GM23338 (cell line): ENCODE results near the gene GCNT1. TPM values are rescaled to one million over a fixed set of nuclear protein-coding genes. Genes with fewer than 3 reads are reported as not detected.

Experiments
- ATAC-seq: fragments of 200-7000 bp; cut with Tn5 transposase; 3 replicates; pipeline ENCODE4 v1.9.1; 2020
- DNase-seq: peaks from one replicate; pipeline ENCODE4 v3.0.0-alpha.2; 2015; ENCODE audit warnings: low spot score
- H2AFZ ChIP-seq: fragments of 200-600 bp; sonication (generic); 2 replicates; pipeline ENCODE4 v1.8.0; 2016; ENCODE audit warnings: antibody characterized with exemption, mild to moderate bottlenecking, moderate library complexity
- H3F3A ChIP-seq: fragments of 200-600 bp; sonication (generic); replicated peaks from 2 replicates; pipeline ENCODE4 v1.8.0; 2017; ENCODE audit warnings: antibody characterized with exemption, mixed run types, low read depth
- H3K27ac ChIP-seq: fragments of 200-600 bp; sonication (generic); 2 replicates; pipeline ENCODE4 v1.6.1; 2016; ENCODE audit warnings: low read depth
- H3K27me3 ChIP-seq: fragments of 200-600 bp; sonication (generic); 2 replicates; pipeline ENCODE4 v1.8.0; 2016; ENCODE audit warnings: mild to moderate bottlenecking, mixed run types, moderate library complexity; ENCODE audit not compliant: insufficient read depth
- H3K36me3 ChIP-seq: fragments of 200-600 bp; sonication (generic); 2 replicates; pipeline ENCODE4 v1.8.0; 2016; ENCODE audit warnings: mild to moderate bottlenecking; ENCODE audit not compliant: insufficient read depth
- H3K4me1 ChIP-seq: fragments of 200-600 bp; sonication (generic); 2 replicates; pipeline ENCODE4 v1.8.0; 2016; ENCODE audit warnings: mild to moderate bottlenecking, moderate library complexity; ENCODE audit not compliant: insufficient read depth
- H3K4me2 ChIP-seq: fragments of 200-600 bp; sonication (generic); 2 replicates; pipeline ENCODE4 v1.7.1; 2017; ENCODE audit warnings: mixed run types
- H3K4me3 ChIP-seq: fragments of 200-600 bp; sonication (generic); 2 replicates; pipeline ENCODE4 v1.6.1; 2016; ENCODE audit warnings: mixed run types
- H3K79me2 ChIP-seq: fragments of 200-600 bp; sonication (generic); replicated peaks from 2 replicates; pipeline ENCODE4 v1.8.0; 2017; ENCODE audit warnings: mild to moderate bottlenecking; ENCODE audit not compliant: insufficient read depth
- H3K9me2 ChIP-seq: fragments of 200-600 bp; sonication (generic); 2 replicates; pipeline ENCODE4 v1.8.0; 2017; ENCODE audit not compliant: insufficient read depth
- H4K20me1 ChIP-seq: fragments of 200-600 bp; sonication (generic); replicated peaks from 2 replicates; pipeline ENCODE4 v1.8.0; 2017; ENCODE audit warnings: mild to moderate bottlenecking; ENCODE audit not compliant: insufficient read depth
- H3K27ac Mint-ChIP-seq: 2 replicates; pipeline ENCODE4 v1.8.0; 2020; ENCODE audit warnings: inconsistent platforms, mild to moderate bottlenecking, moderate library complexity, mixed read lengths
- H3K27me3 Mint-ChIP-seq: 3 replicates; pipeline ENCODE4 v1.8.0; 2022; ENCODE audit warnings: low read depth, mild to moderate bottlenecking, moderate library complexity, mixed read lengths, inconsistent platforms; ENCODE audit not compliant: insufficient read depth, poor library complexity
- H3K36me3 Mint-ChIP-seq: 3 replicates; pipeline ENCODE4 v1.8.0; 2021; ENCODE audit warnings: low read depth, mild to moderate bottlenecking, inconsistent platforms, moderate library complexity, mixed read lengths
- H3K4me1 Mint-ChIP-seq: 3 replicates; pipeline ENCODE4 v1.8.0; 2020; ENCODE audit warnings: mild to moderate bottlenecking, inconsistent platforms, mixed read lengths
- H3K4me3 Mint-ChIP-seq: 3 replicates; pipeline ENCODE4 v1.8.0; 2021; ENCODE audit warnings: moderate library complexity, mild to moderate bottlenecking, inconsistent platforms, mixed read lengths
- H3K9me3 Mint-ChIP-seq: 3 replicates; pipeline ENCODE4 v1.8.0; 2020; ENCODE audit warnings: moderate library complexity, mild to moderate bottlenecking, inconsistent platforms, mixed read lengths
- CREB1 ChIP-seq: fragments of 250-450 bp; sonication (Bioruptor Pico); IDR thresholded peaks from 2 replicates; pipeline ENCODE4 v1.5.0; 2020; ENCODE audit warnings: low read depth, mild to moderate bottlenecking, moderate library complexity
- EZH2 ChIP-seq: fragments of 200-600 bp; sonication (generic); IDR thresholded peaks from one replicate; pipeline ENCODE4 v1.8.0; 2017; ENCODE audit warnings: antibody characterized with exemption, mild to moderate bottlenecking, low read depth; ENCODE audit not compliant: unreplicated experiment
- EZH2phosphoT487 ChIP-seq: fragments of 200-600 bp; sonication (generic); IDR thresholded peaks from one replicate; pipeline ENCODE4 v1.8.1; 2018; ENCODE audit warnings: antibody characterized with exemption; ENCODE audit not compliant: unreplicated experiment
- JUNB ChIP-seq: IDR thresholded peaks from one replicate; pipeline ENCODE4 v1.6.1; 2016; ENCODE audit warnings: antibody characterized with exemption; ENCODE audit not compliant: unreplicated experiment
- REST ChIP-seq: IDR thresholded peaks from one replicate; pipeline ENCODE4 v1.6.1; 2018; ENCODE audit warnings: antibody characterized with exemption; ENCODE audit not compliant: unreplicated experiment
- polyA plus RNA-seq: library from polyadenylated mRNA; unstranded; fragments of >200 nt; fragmentation: Nextera tagmentation; extraction: Ambion mirVana; gene quantifications from 2 replicates; pipeline ENCODE4 v1.2.1, GENCODE V29; 2016
- total RNA-seq: library from RNA; depleted of rRNA; stranded (reverse); fragments of >200 nt; shearing (Covaris generic); gene quantifications from 2 replicates; pipeline ENCODE4 v1.2.3, GENCODE V29; 2014
- TF ChIP-seq, protein P1 (sequence below): fragments of 250-450 bp; sonication (Bioruptor Pico); IDR thresholded peaks from 2 replicates; pipeline ENCODE4 v1.5.0; 2020; ENCODE audit warnings: mild to moderate bottlenecking, moderate library complexity

GCNT1 gene
- total and polyA plus RNA-seq, 2 experiments from 2014 or later, result 4.2 to 11.4 TPM

DNA sequence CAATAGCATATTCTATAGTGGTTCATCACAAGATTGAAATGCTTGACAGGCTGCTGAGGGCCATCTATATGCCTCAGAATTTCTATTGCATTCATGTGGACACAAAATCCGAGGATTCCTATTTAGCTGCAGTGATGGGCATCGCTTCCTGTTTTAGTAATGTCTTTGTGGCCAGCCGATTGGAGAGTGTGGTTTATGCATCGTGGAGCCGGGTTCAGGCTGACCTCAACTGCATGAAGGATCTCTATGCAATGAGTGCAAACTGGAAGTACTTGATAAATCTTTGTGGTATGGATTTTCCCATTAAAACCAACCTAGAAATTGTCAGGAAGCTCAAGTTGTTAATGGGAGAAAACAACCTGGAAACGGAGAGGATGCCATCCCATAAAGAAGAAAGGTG lies 43.8 kb downstream of the GCNT1 start (continued):
- TF ChIP-seq, protein P1, sequence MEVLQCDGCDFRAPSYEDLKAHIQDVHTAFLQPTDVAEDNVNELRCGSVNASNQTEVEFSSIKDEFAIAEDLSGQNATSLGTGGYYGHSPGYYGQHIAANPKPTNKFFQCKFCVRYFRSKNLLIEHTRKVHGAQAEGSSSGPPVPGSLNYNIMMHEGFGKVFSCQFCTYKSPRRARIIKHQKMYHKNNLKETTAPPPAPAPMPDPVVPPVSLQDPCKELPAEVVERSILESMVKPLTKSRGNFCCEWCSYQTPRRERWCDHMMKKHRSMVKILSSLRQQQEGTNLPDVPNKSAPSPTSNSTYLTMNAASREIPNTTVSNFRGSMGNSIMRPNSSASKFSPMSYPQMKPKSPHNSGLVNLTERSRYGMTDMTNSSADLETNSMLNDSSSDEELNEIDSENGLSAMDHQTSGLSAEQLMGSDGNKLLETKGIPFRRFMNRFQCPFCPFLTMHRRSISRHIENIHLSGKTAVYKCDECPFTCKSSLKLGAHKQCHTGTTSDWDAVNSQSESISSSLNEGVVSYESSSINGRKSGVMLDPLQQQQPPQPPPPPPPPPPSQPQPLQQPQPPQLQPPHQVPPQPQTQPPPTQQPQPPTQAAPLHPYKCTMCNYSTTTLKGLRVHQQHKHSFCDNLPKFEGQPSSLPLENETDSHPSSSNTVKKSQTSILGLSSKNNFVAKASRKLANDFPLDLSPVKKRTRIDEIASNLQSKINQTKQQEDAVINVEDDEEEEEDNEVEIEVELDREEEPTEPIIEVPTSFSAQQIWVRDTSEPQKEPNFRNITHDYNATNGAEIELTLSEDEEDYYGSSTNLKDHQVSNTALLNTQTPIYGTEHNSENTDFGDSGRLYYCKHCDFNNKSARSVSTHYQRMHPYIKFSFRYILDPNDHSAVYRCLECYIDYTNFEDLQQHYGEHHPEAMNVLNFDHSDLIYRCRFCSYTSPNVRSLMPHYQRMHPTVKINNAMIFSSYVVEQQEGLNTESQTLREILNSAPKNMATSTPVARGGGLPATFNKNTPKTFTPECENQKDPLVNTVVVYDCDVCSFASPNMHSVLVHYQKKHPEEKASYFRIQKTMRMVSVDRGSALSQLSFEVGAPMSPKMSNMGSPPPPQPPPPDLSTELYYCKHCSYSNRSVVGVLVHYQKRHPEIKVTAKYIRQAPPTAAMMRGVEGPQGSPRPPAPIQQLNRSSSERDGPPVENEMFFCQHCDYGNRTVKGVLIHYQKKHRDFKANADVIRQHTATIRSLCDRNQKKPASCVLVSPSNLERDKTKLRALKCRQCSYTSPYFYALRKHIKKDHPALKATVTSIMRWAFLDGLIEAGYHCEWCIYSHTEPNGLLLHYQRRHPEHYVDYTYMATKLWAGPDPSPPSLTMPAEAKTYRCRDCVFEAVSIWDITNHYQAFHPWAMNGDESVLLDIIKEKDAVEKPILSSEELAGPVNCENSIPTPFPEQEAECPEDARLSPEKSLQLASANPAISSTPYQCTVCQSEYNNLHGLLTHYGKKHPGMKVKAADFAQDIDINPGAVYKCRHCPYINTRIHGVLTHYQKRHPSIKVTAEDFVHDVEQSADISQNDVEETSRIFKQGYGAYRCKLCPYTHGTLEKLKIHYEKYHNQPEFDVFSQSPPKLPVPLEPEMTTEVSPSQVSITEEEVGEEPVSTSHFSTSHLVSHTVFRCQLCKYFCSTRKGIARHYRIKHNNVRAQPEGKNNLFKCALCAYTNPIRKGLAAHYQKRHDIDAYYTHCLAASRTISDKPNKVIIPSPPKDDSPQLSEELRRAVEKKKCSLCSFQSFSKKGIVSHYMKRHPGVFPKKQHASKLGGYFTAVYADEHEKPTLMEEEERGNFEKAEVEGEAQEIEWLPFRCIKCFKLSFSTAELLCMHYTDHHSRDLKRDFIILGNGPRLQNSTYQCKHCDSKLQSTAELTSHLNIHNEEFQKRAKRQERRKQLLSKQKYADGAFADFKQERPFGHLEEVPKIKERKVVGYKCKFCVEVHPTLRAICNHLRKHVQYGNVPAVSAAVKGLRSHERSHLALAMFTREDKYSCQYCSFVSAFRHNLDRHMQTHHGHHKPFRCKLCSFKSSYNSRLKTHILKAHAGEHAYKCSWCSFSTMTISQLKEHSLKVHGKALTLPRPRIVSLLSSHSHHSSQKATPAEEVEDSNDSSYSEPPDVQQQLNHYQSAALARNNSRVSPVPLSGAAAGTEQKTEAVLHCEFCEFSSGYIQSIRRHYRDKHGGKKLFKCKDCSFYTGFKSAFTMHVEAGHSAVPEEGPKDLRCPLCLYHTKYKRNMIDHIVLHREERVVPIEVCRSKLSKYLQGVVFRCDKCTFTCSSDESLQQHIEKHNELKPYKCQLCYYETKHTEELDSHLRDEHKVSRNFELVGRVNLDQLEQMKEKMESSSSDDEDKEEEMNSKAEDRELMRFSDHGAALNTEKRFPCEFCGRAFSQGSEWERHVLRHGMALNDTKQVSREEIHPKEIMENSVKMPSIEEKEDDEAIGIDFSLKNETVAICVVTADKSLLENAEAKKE (CRISPR knock-in tag), result no peak

DNA sequence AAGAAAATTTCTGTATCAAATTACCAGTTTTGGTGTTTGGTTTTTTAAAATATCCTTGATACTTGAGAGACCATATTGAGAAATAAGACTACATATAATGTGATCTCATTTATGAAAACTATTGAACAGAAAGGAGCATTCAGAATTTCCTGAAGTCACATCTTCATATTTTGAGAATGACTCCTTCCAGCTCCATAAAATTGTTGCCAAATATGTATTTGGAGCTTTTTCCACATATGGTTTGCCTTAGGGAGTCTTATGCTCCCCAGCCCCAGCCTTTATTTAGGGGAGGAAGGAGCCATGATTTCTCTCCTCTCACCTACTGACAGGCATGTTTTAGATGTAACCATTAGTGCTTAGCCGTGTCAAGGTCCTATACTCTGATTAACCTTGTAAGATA lies 51.1 kb downstream of the GCNT1 start:
- no peak overlapping the region for H3K4me3 Mint-ChIP-seq
- H3K27me3 Mint-ChIP-seq, result peaks cover 2% of the 10 kb centered on the region
- no peaks in the 10 kb centered on the region for H3K27me3 ChIP-seq
- no peaks in the 10 kb centered on the region for H3F3A ChIP-seq
- no peaks in the 10 kb centered on the region for H4K20me1 ChIP-seq
- H3K4me2 ChIP-seq, result no peak overlapping the region
- no peaks in the 10 kb centered on the region for H3K36me3 ChIP-seq
- H3K4me3 ChIP-seq, result no peak overlapping the region
- H3K4me1 Mint-ChIP-seq, result no peaks in the 10 kb centered on the region; the same call in 2 of the 3 replicates
- peaks cover 5% of the 10 kb centered on the region; the same call in 1 of the 3 replicates for H3K9me3 Mint-ChIP-seq
- no peaks in the 10 kb centered on the region for H3K9me2 ChIP-seq
- H3K79me2 ChIP-seq, result no peaks in the 10 kb centered on the region
- no peak overlapping the region for H3K27ac ChIP-seq
- H2AFZ ChIP-seq, result no peak overlapping the region
- H3K4me1 ChIP-seq, result no peaks in the 10 kb centered on the region
- peaks cover 6% of the 10 kb centered on the region; the same call in 2 of the 3 replicates for H3K36me3 Mint-ChIP-seq
- DNase-seq (no peak), ATAC-seq (no peak)
- H3K27ac Mint-ChIP-seq, result no peak overlapping the region
- TF ChIP-seq EZH2phosphoT487 (no peak), CREB1 (CRISPR knock-in tag) (no peak), REST (no peak), JUNB (no peak), EZH2 (no peak)
- TF ChIP-seq, protein P1 (CRISPR knock-in tag), result no peak
